Endothelial cell of umbilical vein (primary cell): Measurements from ENCODE around the gene TBX1. TPM values are rescaled to one million over a fixed set of nuclear protein-coding genes. Genes with fewer than 3 reads are reported as not detected.

Source experiments
- BruUV-seq: library from RNA; stranded (reverse); fragments of 400-500 nt; replicated peaks from 2 replicates; lab custom pipeline; 2021; lab: Mats Ljungman, UMichigan
- CTCF ChIA-PET: fragments of 300-600, 350-600 bp; sonication (Branson Sonifier 250); formaldehyde crosslinking; loops from one replicate; lab custom pipeline; 2021; ENCODE audit warnings: antibody characterized with exemption, inconsistent platforms; lab: Charles Lee
- POLR2A ChIA-PET: fragments of 300-600, 350-600 bp; sonication (Branson Sonifier 250); formaldehyde crosslinking; loops from one replicate; lab custom pipeline; 2021; ENCODE audit warnings: antibody characterized with exemption, inconsistent platforms; lab: Charles Lee
- DNase-seq: peaks from one replicate; pipeline ENCODE4 v3.0.0-alpha.2; 2011; ENCODE audit warnings: low read depth, low spot score
- FAIRE-seq: peaks from 2 replicates; lab custom pipeline; 2011; peaks lifted over from hg19 to GRCh38; lab: Jason Lieb, UNC
- H2AFZ ChIP-seq: 2 replicates; pipeline ENCODE4 v1.6.0; 2012; ENCODE audit warnings: low read depth, low read length, control low read depth, inconsistent platforms
- H3K27ac ChIP-seq: 2 replicates; pipeline ENCODE4 v1.5.1; 2011; ENCODE audit warnings: low read depth, mild to moderate bottlenecking, control low read depth, low read length, moderate library complexity; ENCODE audit not compliant: insufficient read depth
- H3K27me3 ChIP-seq, 2 experiments: 2 replicates each; pipeline versions ENCODE4 v1.6.0 to v1.6.1; 2011; ENCODE audit warnings: low read length in 2 of 2, mixed read lengths in 1 of 2; ENCODE audit not compliant: control insufficient read depth in 2 of 2, insufficient read depth in 2 of 2
- H3K36me3 ChIP-seq, 2 experiments: 2 replicates in 1 of 2; 3 replicates in 1 of 2; pipeline ENCODE4 v1.5.1; 2011; ENCODE audit warnings: low read length in 2 of 2, mild to moderate bottlenecking in 1 of 2, moderate library complexity in 1 of 2; ENCODE audit not compliant: control insufficient read depth in 2 of 2, insufficient read depth in 2 of 2; ENCODE audit errors: extremely low read depth in 1 of 2
- H3K4me1 ChIP-seq: 3 replicates; pipeline ENCODE4 v1.5.1; 2011; ENCODE audit warnings: mild to moderate bottlenecking, low read length; ENCODE audit not compliant: control insufficient read depth, insufficient read depth; ENCODE audit errors: extremely low read depth
- H3K4me2 ChIP-seq: 2 replicates; pipeline ENCODE4 v1.6.1; 2011; ENCODE audit warnings: low read length, control low read depth, mixed read lengths; ENCODE audit not compliant: insufficient read depth
- H3K4me3 ChIP-seq, 3 experiments: fragments of 200-600 bp in 1 of 3; sonication (generic), shearing (Covaris generic) in 1 of 3; replicated peaks in 1 of 3; 2 replicates each; pipeline ENCODE4 v1.5.1; 2011 to 2016; ENCODE audit warnings: control low read depth in 3 of 3, low read length in 3 of 3, mild to moderate bottlenecking in 2 of 3, inconsistent platforms in 1 of 3, low read depth in 1 of 3, moderate library complexity in 1 of 3; ENCODE audit not compliant: insufficient read depth in 1 of 3
- H3K79me2 ChIP-seq: 2 replicates; pipeline ENCODE4 v1.6.0; 2012; ENCODE audit warnings: low read length, inconsistent platforms; ENCODE audit not compliant: control insufficient read depth, insufficient read depth
- H3K9ac ChIP-seq: replicated peaks from 2 replicates; pipeline ENCODE3; 2011; ENCODE audit warnings: low read length, control low read depth; ENCODE audit not compliant: insufficient read depth; ENCODE audit errors: extremely low read depth
- H3K9me1 ChIP-seq: replicated peaks from 3 replicates; pipeline ENCODE4 v1.6.0; 2011; ENCODE audit warnings: mild to moderate bottlenecking, low read length; ENCODE audit not compliant: control insufficient read depth, insufficient read depth; ENCODE audit errors: extremely low read depth
- H3K9me3 ChIP-seq: replicated peaks from 2 replicates; pipeline ENCODE4 v1.5.1; 2012; ENCODE audit warnings: low read length, inconsistent platforms; ENCODE audit not compliant: control insufficient read depth, insufficient read depth
- H4K20me1 ChIP-seq: replicated peaks from 2 replicates; pipeline ENCODE3; 2011; ENCODE audit warnings: mild to moderate bottlenecking, low read length; ENCODE audit not compliant: control insufficient read depth, insufficient read depth; ENCODE audit errors: extremely low read depth
- CTCF ChIP-seq, 2 donors: IDR thresholded peaks; 1 replicate in 1 of 2; 2 replicates in 1 of 2; pipeline ENCODE4 v1.5.1; 2011; ENCODE audit warnings: low read length in 2 of 2, mild to moderate bottlenecking in 2 of 2, moderate library complexity in 2 of 2, control low read depth in 1 of 2, inconsistent platforms in 1 of 2, low read depth in 1 of 2; ENCODE audit not compliant: insufficient read depth in 1 of 2; ENCODE audit errors: extremely low read depth in 1 of 2
- EZH2 ChIP-seq: IDR thresholded peaks from 2 replicates; pipeline ENCODE4 v1.6.1; 2012; ENCODE audit warnings: borderline replicate concordance, low read depth, mild to moderate bottlenecking, moderate library complexity, low read length, inconsistent platforms; ENCODE audit not compliant: severe bottlenecking
- FOS ChIP-seq: IDR thresholded peaks from 2 replicates; pipeline ENCODE4 v1.6.1; 2011; ENCODE audit warnings: mild to moderate bottlenecking, low read length, moderate library complexity, borderline replicate concordance; ENCODE audit not compliant: insufficient read depth
- GATA2 ChIP-seq: IDR thresholded peaks from 2 replicates; pipeline ENCODE4 v1.7.0; 2011; ENCODE audit warnings: low read depth, mild to moderate bottlenecking, moderate library complexity, mixed read lengths, low read length; ENCODE audit not compliant: insufficient read length, insufficient read depth
- JUN ChIP-seq: IDR thresholded peaks from 2 replicates; pipeline ENCODE4 v1.6.1; 2011; ENCODE audit warnings: borderline replicate concordance, low read depth; ENCODE audit not compliant: insufficient read length, insufficient read depth
- MAX ChIP-seq: IDR thresholded peaks from 2 replicates; pipeline ENCODE4 v1.6.1; 2011; ENCODE audit not compliant: insufficient read depth, insufficient read length
- MYC ChIP-seq: IDR thresholded peaks from one replicate; pipeline ENCODE4 v1.6.1; 2011; ENCODE audit warnings: mild to moderate bottlenecking, low read depth, low read length
- POLR2A ChIP-seq: IDR thresholded peaks from 2 replicates; pipeline ENCODE4 v1.6.1; 2012; ENCODE audit warnings: low read depth, mild to moderate bottlenecking, control low read depth, low read length
- POLR2AphosphoS5 ChIP-seq: IDR thresholded peaks from 2 replicates; pipeline ENCODE4 v1.6.1; 2012; ENCODE audit warnings: low read depth, mild to moderate bottlenecking, control low read depth, low read length, moderate library complexity; ENCODE audit not compliant: insufficient read depth
- dilution Hi-C: fragments of 300-500 bp; cut with MboI; formaldehyde crosslinking; loops from one replicate; pipeline ENCODE4 v1.15.0; 2019; ENCODE audit warnings: low sequenced_read_pairs; ENCODE audit not compliant: extremely low pct_ligation_motif_present
- intact Hi-C: fragments of 100-400 bp; cut with micrococcal nuclease; formaldehyde crosslinking; loops from one replicate; pipeline ENCODE4 v1.10.0; 2022
- polyA plus RNA-seq, 4 experiments: library from polyadenylated mRNA; depleted of rRNA in 3 of 4; stranded (reverse) in 3 of 4; unstranded in 1 of 4; fragments of >200 nt; gene quantifications; 2 replicates each; pipeline versions ENCODE4 v1.2.1 to v1.2.3, GENCODE V29; 2011 to 2012; ENCODE audit warnings: missing spikeins in 1 of 4
- total RNA-seq: library from RNA; stranded (reverse); gene quantifications from 2 replicates; pipeline ENCODE4 v1.2.3, GENCODE V29; 2021

TBX1 gene
- total and polyA plus RNA-seq, 2 donors (not counting 3 experiments of a cell fraction or from before 2014, with no cell fraction given) = 11.0 to 30.2 TPM

GRCh38 chr22:19770349-19771220, 10.0 kb downstream of the TBX1 start:
- Histone ChIP-seq H3K9me3 (no peaks in the 10 kb centered on the region), H3K36me3 (peaks cover 0 to 3% of the 10 kb centered on the region in 2 experiments), H3K4me3 (no peak overlapping the region), H3K27me3 (peaks cover 8 to 13% of the 10 kb centered on the region in 2 experiments), H3K27ac (no peak overlapping the region), H2AFZ (no peak overlapping the region), H3K79me2 (no peaks in the 10 kb centered on the region), H4K20me1 (no peaks in the 10 kb centered on the region), H3K4me2 (no peak overlapping the region), H3K9me1 (no peaks in the 10 kb centered on the region), H3K9ac (no peak overlapping the region), H3K4me1 (peaks cover 12% of the 10 kb centered on the region)
- FAIRE-seq (no peak), DNase-seq (no peak)
- BruUV-seq = no TSS peak
- dilution Hi-C loops (no loop called here), intact Hi-C loops (loop anchor here (5.0 kb wide), 1 partner anchor 142 kb away; no protein-coding TSS in a partner anchor)
- ChIA-PET CTCF (interaction anchor here (0.7 to 2.6 kb wide), 6 partner anchors 8 to 140 kb away, joined by 3 to 17 read pairs (median 3); no protein-coding TSS in a partner anchor), POLR2A (no interaction called here)
- TF ChIP-seq POLR2AphosphoS5 (peak; percentile 7), CTCF (IDR thresholded peaks at IDR 0.05; ENCODE audit: extremely low read depth in 1 of 2, insufficient read depth in 1 of 2, low read depth in 1 of 2, low read length in 2 of 2) (no peak)

- Histone ChIP-seq H3K4me3 (no peak overlapping the region), H3K4me2 (no peak overlapping the region), H3K9me3 (no peaks in the 10 kb centered on the region), H3K27me3 (peaks cover 6 to 12% of the 10 kb centered on the region in 2 experiments), H3K36me3 (peaks cover 0 to 3% of the 10 kb centered on the region in 2 experiments), H2AFZ (no peak overlapping the region), H3K9me1 (no peaks in the 10 kb centered on the region), H3K9ac (no peak overlapping the region), H3K79me2 (no peaks in the 10 kb centered on the region), H3K4me1 (peaks cover 12% of the 10 kb centered on the region), H4K20me1 (no peaks in the 10 kb centered on the region), H3K27ac (no peak overlapping the region)
- intact Hi-C loops = loop anchor here (2.0 to 5.0 kb wide), 3 partner anchors 34 to 140 kb away; no protein-coding TSS in a partner anchor
- dilution Hi-C loops = no loop called here
- CTCF ChIA-PET = interaction anchor here (0.8 to 2.7 kb wide), 10 partner anchors 9 to 138 kb away, joined by 3 to 28 read pairs (median 7); no protein-coding TSS in a partner anchor
- TF ChIP-seq JUN = no peak
- no peak for TF ChIP-seq MAX
- no peak for TF ChIP-seq CTCF (IDR thresholded peaks at IDR 0.05; ENCODE audit: extremely low read depth in 1 of 2, insufficient read depth in 1 of 2, low read depth in 1 of 2, low read length in 2 of 2)
- no peak for TF ChIP-seq MYC
- TF ChIP-seq GATA2 = no peak
- no peak for TF ChIP-seq EZH2
- TF ChIP-seq FOS = no peak
- TF ChIP-seq POLR2A = no peak
- TF ChIP-seq POLR2AphosphoS5 = no peak
- FAIRE-seq = no peak
- no TSS peak for BruUV-seq
- DNase-seq = no peak
- POLR2A ChIA-PET = interaction anchor here (0.6 kb wide), 1 partner anchor 149 kb away, joined by 4 read pairs; no protein-coding TSS in a partner anchor
Observed at GRCh38 chr22:19772422-19772672, 11.8 kb downstream of the TBX1 start.
